ENCODE data around the gene CELF2.

CELF2 gene

DNA sequence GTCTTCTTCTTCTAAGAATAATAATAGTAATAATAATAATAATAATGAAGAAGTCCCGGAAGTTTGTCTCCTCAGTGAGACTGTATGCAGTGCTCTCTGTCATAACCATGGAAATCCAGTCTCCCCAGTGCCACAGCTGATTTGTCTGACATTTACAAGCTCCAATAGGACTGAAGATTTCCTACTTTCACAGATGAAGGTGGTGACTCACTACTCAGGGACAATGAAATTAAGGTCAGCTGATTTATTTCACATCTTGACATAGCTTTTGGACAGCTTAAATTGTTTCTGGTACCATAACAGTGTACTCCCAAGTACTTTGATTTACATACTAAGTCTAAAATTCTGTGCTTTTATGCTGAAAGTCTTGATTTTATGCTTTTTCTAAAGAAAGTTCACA lies 6.9 kb downstream of the CELF2 start:
- peaks cover 22% of the 10 kb centered on the region for H3K4me1 ChIP-seq (ENCODE audit: control insufficient read depth, insufficient read depth, low read length)
- H3K36me3 ChIP-seq (ENCODE audit: control insufficient read depth, insufficient read depth, low read length): no peaks in the 10 kb centered on the region
- no peak overlapping the region for H3K4me3 ChIP-seq (ENCODE audit: low read depth, low read length)
- no peak overlapping the region for H3K27ac ChIP-seq (ENCODE audit: low read depth, low read length)
- no peak overlapping the region for H3K9ac ChIP-seq (ENCODE audit: low read depth, low read length)
- no peaks in the 10 kb centered on the region for H3K9me3 ChIP-seq (ENCODE audit: control insufficient read depth, insufficient read depth, low read length)
- H3K27me3 ChIP-seq (ENCODE audit: control insufficient read depth, insufficient read depth, low read length): peaks cover 8% of the 10 kb centered on the region

DNA sequence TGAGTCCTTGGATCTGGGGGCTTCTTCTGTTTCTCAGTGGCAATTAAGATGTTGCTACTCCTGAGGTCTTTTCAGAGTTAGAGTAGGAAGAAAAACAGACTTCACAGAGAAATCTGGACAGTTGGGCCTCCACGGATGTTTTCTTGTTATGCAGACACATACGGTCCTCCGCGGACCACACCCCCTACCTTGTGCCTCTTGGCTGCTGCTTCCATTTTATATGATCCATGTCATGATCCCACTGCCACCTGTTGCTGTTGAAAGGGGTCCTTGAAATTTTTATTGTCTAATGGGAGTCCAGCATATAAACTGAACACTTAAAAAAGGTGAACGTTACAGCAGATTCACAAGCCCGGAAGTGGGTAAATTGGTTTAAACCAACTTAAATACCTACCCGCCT lies 8.3 kb downstream of the CELF2 start:
- Histone ChIP-seq H3K27me3 (ENCODE audit: control insufficient read depth, insufficient read depth, low read length) (no peaks in the 10 kb centered on the region), H3K27ac (ENCODE audit: low read depth, low read length) (no peak overlapping the region), H3K9me3 (ENCODE audit: control insufficient read depth, insufficient read depth, low read length) (no peaks in the 10 kb centered on the region), H3K36me3 (ENCODE audit: control insufficient read depth, insufficient read depth, low read length) (no peaks in the 10 kb centered on the region), H3K4me3 (ENCODE audit: low read depth, low read length) (no peak overlapping the region), H3K4me1 (ENCODE audit: control insufficient read depth, insufficient read depth, low read length) (peaks cover 19% of the 10 kb centered on the region), H3K9ac (ENCODE audit: low read depth, low read length) (no peak overlapping the region)

DNA sequence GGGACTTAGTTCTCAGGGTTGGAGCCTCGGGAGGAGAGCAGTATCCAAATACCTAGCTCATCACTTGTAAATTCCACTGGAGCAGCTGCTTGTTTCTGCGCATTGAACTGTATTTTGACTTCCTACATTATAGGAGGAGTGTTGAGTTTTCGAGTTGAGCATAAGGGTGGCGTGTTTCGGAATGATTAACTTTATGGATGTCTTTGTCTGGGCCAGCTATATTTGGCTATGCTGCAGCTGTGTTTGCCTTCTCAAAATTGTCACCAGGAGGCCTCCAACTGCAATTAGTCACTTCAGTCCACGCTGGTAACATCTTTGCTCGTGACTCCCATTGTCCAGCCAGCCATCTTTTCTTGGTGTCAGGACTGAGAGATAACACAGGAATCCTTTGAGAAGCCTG lies 9.1 kb downstream of the CELF2 start:
- Histone ChIP-seq H3K4me1 (ENCODE audit: control insufficient read depth, insufficient read depth, low read length) (peaks cover 16% of the 10 kb centered on the region), H3K4me3 (ENCODE audit: low read depth, low read length) (no peak overlapping the region)

DNA sequence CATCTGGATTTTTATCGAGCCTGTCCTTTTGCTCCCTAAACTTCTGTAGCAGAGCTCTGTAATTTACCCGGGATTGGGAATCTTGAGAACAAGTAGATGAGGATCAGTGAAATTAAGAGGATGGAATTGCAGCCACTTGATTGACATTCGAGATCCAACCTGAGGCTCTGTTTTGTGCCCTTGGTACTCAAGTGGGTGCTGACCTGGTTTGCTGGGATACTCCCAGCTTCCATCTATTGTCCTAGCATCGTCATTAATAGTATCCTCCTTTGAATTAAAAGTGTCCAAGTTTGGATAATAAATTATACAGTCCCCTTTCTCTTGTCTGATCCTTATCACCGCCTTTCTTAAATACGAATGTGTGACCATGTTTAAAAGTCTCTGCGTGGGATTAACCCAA lies 17.1 kb downstream of the CELF2 start:
- peaks cover 23% of the 10 kb centered on the region for H3K4me1 ChIP-seq (ENCODE audit: control insufficient read depth, insufficient read depth, low read length)
- no peak overlapping the region for H3K4me3 ChIP-seq (ENCODE audit: low read depth, low read length)
- peak overlapping the region; percentile 90 for H3K27ac ChIP-seq (ENCODE audit: low read depth, low read length)
- no peaks in the 10 kb centered on the region for H3K27me3 ChIP-seq (ENCODE audit: control insufficient read depth, insufficient read depth, low read length)
- H3K9ac ChIP-seq (ENCODE audit: low read depth, low read length): no peak overlapping the region; the same call in 1 of the 2 replicates
- no peaks in the 10 kb centered on the region for H3K36me3 ChIP-seq (ENCODE audit: control insufficient read depth, insufficient read depth, low read length)
- no peaks in the 10 kb centered on the region for H3K9me3 ChIP-seq (ENCODE audit: control insufficient read depth, insufficient read depth, low read length)

More for the DNA sequence above, 9.1 kb downstream of the CELF2 start:
- H3K27me3 ChIP-seq (ENCODE audit: control insufficient read depth, insufficient read depth, low read length): no peaks in the 10 kb centered on the region
- H3K27ac ChIP-seq (ENCODE audit: low read depth, low read length): no peak overlapping the region
- H3K9me3 ChIP-seq (ENCODE audit: control insufficient read depth, insufficient read depth, low read length): no peaks in the 10 kb centered on the region
- H3K9ac ChIP-seq (ENCODE audit: low read depth, low read length): no peak overlapping the region
- H3K36me3 ChIP-seq (ENCODE audit: control insufficient read depth, insufficient read depth, low read length): no peaks in the 10 kb centered on the region

DNA sequence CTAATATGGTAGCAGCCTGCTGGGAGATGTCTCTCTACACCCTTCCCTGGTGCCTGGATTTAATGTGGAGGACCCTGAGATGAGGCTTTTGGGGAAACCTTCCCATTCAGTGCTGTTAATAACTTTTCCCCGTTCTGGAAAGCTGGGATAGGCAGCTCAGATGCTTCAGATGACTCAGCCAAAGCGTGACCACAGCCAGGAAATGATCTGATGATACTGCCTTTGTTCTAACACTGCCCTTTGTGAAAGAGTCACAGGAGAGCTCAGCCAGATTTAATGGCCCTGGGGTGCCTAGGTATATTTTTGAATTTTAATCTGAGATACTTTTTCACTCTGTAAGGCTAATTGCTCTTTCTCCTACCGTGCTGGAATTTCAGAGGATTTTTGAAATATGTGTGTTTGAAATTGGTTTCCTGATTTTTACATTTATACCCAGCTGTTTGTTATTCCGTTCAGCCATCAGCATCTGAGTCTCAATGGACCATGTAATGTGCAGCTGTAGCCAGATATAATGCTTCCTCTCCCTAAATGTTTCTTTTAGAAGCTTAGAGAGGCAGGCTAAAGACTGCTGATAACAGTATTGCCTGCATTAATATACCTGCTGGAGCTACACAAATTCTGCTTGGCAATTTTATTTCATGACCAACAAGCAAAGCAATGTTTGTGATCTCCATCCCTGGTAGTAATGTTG lies 17.8 kb downstream of the CELF2 start:
- peak overlapping the region; percentile 2; the same call in 1 of the 2 replicates for H3K9ac ChIP-seq (ENCODE audit: low read depth, low read length)
- no peaks in the 10 kb centered on the region for H3K27me3 ChIP-seq (ENCODE audit: control insufficient read depth, insufficient read depth, low read length)
- no peaks in the 10 kb centered on the region for H3K9me3 ChIP-seq (ENCODE audit: control insufficient read depth, insufficient read depth, low read length)
- no peak overlapping the region for H3K4me3 ChIP-seq (ENCODE audit: low read depth, low read length)
- H3K36me3 ChIP-seq (ENCODE audit: control insufficient read depth, insufficient read depth, low read length): no peaks in the 10 kb centered on the region
- peak overlapping the region; percentile 90 for H3K27ac ChIP-seq (ENCODE audit: low read depth, low read length)
- H3K4me1 ChIP-seq (ENCODE audit: control insufficient read depth, insufficient read depth, low read length): peaks cover 23% of the 10 kb centered on the region

DNA sequence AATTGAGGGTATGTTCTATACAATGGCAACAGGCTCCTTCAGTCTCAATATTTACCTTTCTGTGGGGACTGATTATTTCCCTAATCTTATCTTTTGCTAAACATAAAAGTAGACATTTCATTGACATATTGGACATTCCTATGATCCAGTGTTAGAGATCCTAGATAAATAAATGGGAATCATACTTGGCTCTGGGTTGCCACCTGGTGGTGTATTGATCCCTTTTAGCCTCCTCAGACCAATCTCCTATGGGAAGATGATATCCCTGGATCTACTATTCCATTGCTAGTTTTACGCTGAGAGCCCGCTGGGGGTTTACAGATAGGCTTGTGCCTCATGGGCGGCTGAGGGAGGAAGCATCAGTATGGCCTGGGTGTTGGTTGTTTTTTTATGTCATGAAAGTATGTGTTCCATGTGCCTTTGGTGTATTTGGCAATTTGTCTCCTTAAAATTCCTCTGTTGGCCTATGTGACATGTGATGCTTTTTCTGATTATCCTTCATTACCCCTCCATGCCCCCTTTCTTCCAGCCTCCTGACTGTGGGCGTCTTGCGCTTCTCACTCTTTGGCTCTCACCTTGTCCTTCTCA lies 18.8 kb downstream of the CELF2 start:
- 0 out of 2 replicates have a peak overlapping the region, but pooled peaks have one; percentile 12 for H3K9ac ChIP-seq (ENCODE audit: low read depth, low read length)
- no peaks in the 10 kb centered on the region for H3K36me3 ChIP-seq (ENCODE audit: control insufficient read depth, insufficient read depth, low read length)
- H3K9me3 ChIP-seq (ENCODE audit: control insufficient read depth, insufficient read depth, low read length): no peaks in the 10 kb centered on the region
- H3K27me3 ChIP-seq (ENCODE audit: control insufficient read depth, insufficient read depth, low read length): no peaks in the 10 kb centered on the region
- H3K4me1 ChIP-seq (ENCODE audit: control insufficient read depth, insufficient read depth, low read length): peaks cover 23% of the 10 kb centered on the region
- no peak overlapping the region for H3K4me3 ChIP-seq (ENCODE audit: low read depth, low read length)
- H3K27ac ChIP-seq (ENCODE audit: low read depth, low read length): no peak overlapping the region

DNA sequence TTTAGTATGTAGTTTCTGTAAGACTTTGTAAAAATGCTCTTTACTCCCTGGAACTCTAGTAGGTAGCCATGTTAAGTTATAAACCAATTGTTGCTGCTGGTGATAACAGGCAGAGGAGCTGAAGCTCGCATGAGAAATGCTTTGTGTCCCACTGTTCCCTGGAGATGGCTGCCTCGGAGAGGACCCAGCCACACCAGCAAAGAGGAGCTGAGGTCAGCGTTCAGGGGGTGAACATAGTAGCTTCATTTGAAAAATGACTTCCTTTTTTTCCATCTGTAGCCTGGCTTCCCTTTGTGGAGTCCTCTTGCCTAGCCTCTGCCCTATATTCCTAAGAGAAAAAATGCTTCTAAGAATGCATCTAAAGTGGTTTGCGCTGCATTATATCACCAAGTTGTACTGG lies 20.3 kb downstream of the CELF2 start:
- H3K4me1 ChIP-seq (ENCODE audit: control insufficient read depth, insufficient read depth, low read length): peaks cover 23% of the 10 kb centered on the region

DNA sequence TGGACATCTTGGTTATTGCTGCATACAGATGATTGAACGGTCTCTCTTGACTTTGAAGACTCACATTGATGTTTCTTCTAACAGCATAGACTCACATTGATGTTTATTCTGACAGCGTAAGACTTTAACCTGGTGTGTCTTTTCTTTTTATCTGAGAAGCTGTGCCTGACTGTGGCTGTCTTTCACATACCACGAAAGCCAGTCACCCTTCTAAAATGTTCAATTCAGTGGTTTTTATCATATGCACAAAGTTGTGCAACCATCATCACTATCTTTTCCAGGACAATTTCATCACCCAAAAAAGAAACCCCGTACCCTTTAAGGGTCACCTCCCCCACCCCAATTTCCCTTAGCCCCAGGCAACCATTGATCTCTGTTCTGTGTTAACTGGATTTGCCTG lies 24.7 kb downstream of the CELF2 start:
- Histone ChIP-seq H3K9me3 (ENCODE audit: control insufficient read depth, insufficient read depth, low read length) (no peaks in the 10 kb centered on the region), H3K9ac (ENCODE audit: low read depth, low read length) (no peak overlapping the region), H3K4me1 (ENCODE audit: control insufficient read depth, insufficient read depth, low read length) (peaks cover 9% of the 10 kb centered on the region), H3K27ac (ENCODE audit: low read depth, low read length) (no peak overlapping the region), H3K4me3 (ENCODE audit: low read depth, low read length) (no peak overlapping the region), H3K36me3 (ENCODE audit: control insufficient read depth, insufficient read depth, low read length) (no peaks in the 10 kb centered on the region), H3K27me3 (ENCODE audit: control insufficient read depth, insufficient read depth, low read length) (no peaks in the 10 kb centered on the region)

More for the DNA sequence above, 20.3 kb downstream of the CELF2 start:
- Histone ChIP-seq H3K36me3 (ENCODE audit: control insufficient read depth, insufficient read depth, low read length) (no peaks in the 10 kb centered on the region), H3K9ac (ENCODE audit: low read depth, low read length) (no peak overlapping the region), H3K4me3 (ENCODE audit: low read depth, low read length) (no peak overlapping the region), H3K27ac (ENCODE audit: low read depth, low read length) (no peak overlapping the region), H3K27me3 (ENCODE audit: control insufficient read depth, insufficient read depth, low read length) (no peaks in the 10 kb centered on the region), H3K9me3 (ENCODE audit: control insufficient read depth, insufficient read depth, low read length) (no peaks in the 10 kb centered on the region)

DNA sequence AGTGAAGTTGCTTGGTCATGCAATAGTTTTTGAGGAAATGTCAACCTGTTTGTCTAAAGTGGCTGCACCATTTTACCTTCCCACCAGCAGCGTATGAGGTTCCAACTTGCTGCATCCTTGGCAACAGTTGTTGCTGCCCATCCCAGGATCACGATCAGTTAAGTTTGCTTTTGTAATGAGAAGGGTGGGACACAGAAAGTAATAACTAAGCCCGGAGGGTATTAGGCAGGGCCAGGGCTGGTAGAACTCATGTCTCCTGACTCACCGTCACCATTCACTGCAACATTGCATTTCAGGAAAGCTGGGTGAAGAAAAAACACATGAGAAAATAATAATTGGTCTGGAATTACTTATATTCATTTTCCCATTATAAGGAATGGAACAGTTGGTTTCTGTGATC lies 25.4 kb downstream of the CELF2 start:
- Histone ChIP-seq H3K9ac (ENCODE audit: low read depth, low read length) (no peak overlapping the region), H3K4me3 (ENCODE audit: low read depth, low read length) (no peak overlapping the region), H3K27ac (ENCODE audit: low read depth, low read length) (no peak overlapping the region), H3K27me3 (ENCODE audit: control insufficient read depth, insufficient read depth, low read length) (no peaks in the 10 kb centered on the region), H3K4me1 (ENCODE audit: control insufficient read depth, insufficient read depth, low read length) (peaks cover 9% of the 10 kb centered on the region), H3K36me3 (ENCODE audit: control insufficient read depth, insufficient read depth, low read length) (no peaks in the 10 kb centered on the region), H3K9me3 (ENCODE audit: control insufficient read depth, insufficient read depth, low read length) (no peaks in the 10 kb centered on the region)

DNA sequence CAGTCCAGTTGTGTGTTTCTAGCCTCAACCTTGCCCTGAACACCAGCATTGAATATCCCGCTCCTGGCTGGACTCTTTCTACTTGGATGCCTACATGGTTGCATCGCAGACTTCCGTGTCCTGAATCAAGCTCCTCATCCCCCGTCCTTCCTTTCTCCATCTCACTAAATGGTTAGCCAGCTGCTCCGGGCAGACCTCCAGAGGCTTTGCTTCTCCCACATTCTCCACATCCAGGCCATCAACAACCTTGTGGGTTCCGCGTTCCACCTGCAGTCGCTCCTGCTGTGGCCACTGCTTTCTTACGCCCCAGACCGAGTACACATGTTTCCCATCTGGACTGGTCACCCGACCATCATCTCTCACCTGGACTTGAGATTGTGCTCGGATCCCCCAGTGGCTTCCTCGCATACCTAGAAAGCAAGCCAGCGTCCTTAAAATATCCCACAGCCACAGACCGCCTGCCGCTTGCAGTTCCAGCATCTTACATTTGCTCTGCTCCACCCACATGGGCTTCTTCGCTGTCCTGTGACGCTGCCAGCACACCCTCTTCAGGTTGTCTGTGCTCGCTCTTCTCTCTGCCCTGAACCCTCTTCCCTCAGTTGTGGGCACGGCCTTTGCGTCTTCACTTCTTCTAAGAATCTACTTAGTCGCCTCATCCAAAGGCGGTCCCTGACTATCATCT lies 25.9 kb downstream of the CELF2 start:
- H3K4me3 ChIP-seq (ENCODE audit: low read depth, low read length): no peak overlapping the region
- H3K27me3 ChIP-seq (ENCODE audit: control insufficient read depth, insufficient read depth, low read length): no peaks in the 10 kb centered on the region
- no peak overlapping the region for H3K27ac ChIP-seq (ENCODE audit: low read depth, low read length)
- H3K36me3 ChIP-seq (ENCODE audit: control insufficient read depth, insufficient read depth, low read length): no peaks in the 10 kb centered on the region
- no peak overlapping the region for H3K9ac ChIP-seq (ENCODE audit: low read depth, low read length)
- H3K4me1 ChIP-seq (ENCODE audit: control insufficient read depth, insufficient read depth, low read length): peaks cover 9% of the 10 kb centered on the region
- H3K9me3 ChIP-seq (ENCODE audit: control insufficient read depth, insufficient read depth, low read length): no peaks in the 10 kb centered on the region

DNA sequence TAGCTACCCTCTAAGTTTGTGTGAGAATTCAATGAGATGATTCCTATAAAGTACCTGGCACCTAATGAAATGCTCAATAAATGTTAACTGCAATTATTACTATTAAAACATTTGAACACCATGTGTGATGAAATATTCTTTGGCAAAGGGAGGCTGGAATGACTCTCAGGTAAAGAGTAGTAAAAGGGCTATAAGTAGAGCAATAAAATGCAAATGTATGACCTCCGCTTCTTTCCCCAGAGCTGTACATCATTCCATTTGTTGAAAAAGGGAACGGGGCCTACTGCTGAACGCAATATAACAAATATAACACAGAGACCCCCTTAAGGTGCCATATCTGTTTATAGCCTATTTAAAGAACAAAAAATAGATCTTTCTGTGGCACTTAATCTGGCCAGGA lies 27.8 kb downstream of the CELF2 start:
- no peaks in the 10 kb centered on the region for H3K9me3 ChIP-seq (ENCODE audit: control insufficient read depth, insufficient read depth, low read length)
- no peak overlapping the region for H3K27ac ChIP-seq (ENCODE audit: low read depth, low read length)
- H3K9ac ChIP-seq (ENCODE audit: low read depth, low read length): no peak overlapping the region
- no peaks in the 10 kb centered on the region for H3K36me3 ChIP-seq (ENCODE audit: control insufficient read depth, insufficient read depth, low read length)
- H3K4me3 ChIP-seq (ENCODE audit: low read depth, low read length): no peak overlapping the region
- H3K27me3 ChIP-seq (ENCODE audit: control insufficient read depth, insufficient read depth, low read length): no peaks in the 10 kb centered on the region
- H3K4me1 ChIP-seq (ENCODE audit: control insufficient read depth, insufficient read depth, low read length): peaks cover 14% of the 10 kb centered on the region

All from HUES48 (cell line).